HG03342 (cell line): ENCODE data around the gene CKS1B.

ENCODE experiments used
- ATAC-seq: cut with Tn5 transposase; IDR thresholded peaks from one replicate; pipeline ENCODE4 v1.9.1; 2021; ENCODE audit warnings: mild to moderate bottlenecking, moderate library complexity; ENCODE audit not compliant: unreplicated experiment

CKS1B gene

DNA sequence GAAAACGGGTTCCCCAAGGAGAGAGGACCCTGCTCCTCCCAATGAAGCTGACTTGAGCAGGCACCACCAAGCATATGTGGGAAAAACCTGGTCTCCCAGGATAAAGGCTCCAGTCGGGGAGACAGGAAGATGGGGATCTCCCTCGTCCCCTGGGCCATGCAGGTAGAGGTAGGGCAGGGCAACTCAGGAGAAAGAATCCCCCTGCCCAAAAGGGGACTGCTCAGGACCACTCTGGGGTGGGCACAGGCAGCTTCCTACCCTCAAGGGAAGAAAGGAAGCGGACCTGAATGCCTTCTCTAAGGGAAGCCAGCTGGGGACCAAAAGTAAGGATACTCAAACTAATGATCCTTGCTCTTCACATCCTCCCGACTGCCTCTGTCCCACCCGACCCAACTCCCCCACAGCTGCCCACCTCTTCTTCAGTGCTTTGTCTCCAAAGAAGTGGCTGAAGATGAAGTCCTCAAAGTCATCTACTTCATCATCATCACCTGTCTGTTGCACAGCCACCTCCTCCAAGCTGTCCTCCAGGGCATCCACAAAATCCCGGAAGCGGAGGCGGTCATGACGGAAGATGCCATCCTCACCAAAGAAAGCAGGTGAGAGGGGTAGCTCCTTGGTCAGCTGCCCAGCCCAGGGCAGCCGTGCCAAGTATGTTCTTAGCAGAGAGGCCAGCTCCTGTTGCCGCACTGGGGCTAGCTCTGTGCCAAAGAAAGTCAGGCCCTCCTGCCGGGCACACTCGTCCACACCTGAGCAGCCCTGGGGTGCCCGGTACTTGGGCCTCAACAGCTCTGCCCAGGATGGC, 29.1 kb upstream of the CKS1B start:
- no peak for ATAC-seq

DNA sequence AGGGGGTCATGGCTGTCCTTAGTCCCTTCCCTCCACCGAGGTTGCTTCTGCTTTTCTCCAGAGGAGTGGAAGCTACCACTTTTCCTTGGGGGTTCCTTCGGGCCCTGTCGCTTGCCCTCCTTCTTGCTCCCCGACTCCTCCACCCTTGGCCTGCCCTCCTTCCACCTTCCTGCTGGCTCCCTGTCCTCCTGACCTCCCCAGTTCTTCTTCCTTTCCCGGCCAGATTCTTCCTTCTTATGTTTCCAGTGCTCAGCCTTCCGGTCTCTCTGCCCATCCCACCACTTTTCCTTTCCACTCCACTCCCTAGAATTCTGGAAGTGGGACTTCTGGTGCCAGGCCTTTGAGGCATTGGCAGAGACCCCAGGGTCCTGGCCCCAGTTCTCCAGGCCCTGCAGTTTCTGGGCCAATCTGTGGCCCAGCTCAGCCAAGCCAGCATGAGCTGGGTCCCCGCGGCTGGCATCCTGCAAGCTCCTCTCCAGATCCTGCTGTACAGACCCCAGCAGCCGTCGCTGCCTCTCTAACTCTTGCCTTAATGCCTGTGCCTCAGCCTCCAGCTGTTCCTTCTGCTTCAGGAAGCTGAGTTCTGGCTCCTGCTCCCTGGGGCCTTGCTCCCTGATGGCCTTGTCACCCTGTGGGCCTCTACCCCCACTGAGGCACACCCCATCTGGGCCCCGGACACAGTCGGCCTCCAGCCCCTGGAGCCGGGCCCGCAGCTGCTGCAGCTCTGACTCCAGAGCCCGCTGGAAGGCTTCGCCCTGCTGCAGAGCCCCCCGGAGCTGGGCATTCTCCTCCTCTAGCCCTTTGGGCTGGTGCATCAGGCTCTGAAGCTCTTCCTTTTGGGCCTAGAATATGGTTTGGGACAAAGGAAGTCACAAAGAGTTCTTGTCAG, 28.3 kb upstream of the CKS1B start:
- ATAC-seq, result no peak

DNA sequence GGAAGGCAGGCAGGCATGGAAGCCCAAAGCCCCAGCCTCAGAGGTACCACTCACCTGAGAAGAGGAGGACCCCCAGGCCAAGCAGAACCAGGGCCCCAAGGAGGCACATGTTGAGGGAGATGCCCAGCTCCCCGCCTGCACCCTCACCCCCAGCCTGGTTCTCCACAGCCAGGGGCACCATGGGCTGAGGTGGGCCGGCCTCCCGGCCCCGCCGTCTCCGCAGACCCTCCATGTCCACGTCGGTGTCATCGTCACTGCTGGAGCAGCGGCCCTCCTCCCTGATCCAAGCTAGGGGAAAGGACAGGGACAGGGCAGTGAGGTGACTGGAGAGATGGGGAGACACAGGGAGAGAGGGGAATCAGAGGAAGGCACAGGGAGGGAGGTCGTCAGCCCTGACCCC, 26.4 kb upstream of the CKS1B start:
- no peak for ATAC-seq

DNA sequence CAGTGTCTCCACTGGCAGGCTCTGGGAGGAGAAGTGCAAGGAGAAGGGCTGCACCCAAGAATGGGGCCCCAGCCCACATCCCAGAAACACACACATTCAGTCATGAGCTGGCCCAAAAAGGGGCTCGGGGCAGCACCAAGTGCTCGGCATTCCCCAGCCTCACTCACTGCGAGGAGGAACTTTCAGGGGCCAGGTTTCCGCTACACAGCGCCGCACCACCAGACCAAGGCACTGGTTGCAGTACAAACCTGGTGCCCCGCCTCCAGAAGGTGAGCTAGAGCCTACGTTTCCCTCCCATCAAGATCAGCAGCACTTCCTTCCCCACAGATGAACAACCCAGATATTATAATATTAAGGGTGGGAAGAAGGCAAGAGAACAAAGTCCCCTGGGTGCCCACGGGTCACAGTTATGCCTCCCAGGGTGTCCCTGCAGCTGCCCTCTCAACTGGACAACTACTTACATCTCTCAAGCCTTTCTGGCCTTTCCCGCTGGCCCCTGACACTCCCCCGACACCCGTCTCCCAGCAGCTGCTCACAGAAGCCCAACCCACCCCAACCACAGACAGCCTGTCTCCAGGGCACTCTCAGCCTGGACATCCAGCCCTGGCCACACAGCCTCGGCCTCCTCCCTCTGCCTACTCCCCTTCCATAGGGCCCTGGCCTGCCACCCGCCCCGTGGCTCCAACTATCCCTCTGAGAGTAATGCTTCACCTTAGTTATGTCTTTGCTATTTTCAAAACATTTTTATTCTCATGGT, 22.4 kb upstream of the CKS1B start:
- no peak for ATAC-seq

DNA sequence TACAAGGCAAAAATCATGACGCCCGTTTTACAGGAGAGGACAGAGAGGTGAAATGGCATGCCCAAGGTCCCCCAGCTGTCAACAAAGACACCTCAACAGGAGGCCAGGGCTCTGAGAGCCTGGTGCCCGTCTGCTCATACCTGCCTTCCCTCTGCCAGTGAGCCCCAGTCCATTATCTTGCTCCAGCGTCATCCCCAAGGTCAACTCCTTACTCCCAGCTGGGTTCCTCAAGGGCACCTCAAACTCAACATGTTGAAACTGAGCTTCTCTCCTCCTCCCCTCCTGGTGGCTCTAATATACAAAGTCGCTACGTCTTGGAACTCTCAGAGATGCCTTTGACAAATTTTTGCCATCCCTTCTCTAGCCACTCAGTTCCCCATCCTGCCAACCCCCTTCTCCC, 21.8 kb upstream of the CKS1B start:
- no peak for ATAC-seq

DNA sequence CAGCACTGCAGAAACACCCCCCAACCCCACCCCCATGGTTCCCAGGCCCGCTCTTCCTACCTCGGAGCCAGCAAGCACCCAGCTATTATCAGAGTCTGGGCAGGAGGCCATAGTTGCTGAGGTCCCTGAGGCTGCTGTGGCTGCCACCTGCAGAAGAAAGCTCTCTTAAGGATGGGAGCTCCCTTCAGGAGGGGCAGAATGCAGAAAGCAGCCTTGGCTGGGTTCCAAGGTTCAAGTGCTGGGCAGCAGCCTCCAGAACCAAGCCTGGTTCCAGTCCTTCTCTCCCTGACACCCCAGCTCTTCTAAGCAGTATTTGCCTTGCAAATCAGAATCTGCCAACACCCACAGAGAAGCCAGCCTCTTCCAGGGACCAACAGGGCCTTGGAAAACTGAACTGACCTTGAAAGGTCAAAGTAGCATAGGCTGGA, 20.9 kb upstream of the CKS1B start:
- ATAC-seq, result no peak

DNA sequence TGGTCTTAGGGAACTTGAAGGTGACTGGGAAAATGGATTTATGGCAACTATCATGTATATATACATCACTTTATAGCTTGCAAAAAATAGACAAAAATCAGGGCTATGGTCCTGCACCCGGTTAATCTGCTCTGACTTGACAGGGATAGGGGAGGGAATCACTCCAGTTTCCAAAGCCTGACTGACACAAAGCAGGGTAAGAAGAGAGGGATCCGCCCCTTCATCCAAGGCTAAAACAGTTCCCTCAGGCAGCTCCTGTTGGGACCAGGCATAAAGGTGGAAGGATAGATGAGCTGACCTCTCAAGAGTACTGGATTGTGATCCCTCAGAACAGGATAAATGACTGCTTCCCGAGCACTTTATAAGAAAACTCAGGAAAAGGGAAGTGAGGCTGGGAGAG, 19.9 kb upstream of the CKS1B start:
- ATAC-seq, result no peak

DNA sequence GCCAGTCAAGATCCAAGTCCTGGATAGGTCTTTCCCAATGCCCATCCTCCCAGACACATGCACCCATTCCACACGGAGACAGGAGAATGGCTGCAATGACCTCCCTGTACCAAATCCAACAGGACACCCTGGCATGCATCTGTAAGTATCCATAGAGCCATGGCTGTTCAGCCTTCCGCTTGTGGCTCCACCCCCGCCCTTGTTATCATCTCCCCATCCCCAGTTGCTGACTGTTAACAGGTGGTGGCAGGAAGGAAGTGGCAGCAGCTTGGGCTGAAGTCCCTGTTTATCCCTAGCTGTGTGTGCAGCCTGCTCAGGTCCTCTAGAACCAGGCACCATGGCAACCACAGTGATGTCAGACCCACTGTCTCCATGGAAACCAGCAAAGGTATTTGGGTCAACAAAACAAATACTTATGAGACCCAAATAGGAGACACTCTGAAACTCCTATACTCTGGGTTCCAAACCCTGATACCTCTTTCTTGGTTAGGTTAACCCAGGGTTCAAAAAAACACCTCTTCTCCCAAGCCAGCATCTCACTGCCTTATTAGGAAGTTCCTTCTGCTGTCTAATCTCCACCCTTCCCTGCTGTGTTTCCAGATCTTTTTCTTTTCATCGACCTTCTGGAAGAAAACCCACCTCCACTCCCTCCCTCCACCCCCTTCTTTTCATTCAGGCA, 19.3 kb upstream of the CKS1B start:
- peak; percentile 62 for ATAC-seq

DNA sequence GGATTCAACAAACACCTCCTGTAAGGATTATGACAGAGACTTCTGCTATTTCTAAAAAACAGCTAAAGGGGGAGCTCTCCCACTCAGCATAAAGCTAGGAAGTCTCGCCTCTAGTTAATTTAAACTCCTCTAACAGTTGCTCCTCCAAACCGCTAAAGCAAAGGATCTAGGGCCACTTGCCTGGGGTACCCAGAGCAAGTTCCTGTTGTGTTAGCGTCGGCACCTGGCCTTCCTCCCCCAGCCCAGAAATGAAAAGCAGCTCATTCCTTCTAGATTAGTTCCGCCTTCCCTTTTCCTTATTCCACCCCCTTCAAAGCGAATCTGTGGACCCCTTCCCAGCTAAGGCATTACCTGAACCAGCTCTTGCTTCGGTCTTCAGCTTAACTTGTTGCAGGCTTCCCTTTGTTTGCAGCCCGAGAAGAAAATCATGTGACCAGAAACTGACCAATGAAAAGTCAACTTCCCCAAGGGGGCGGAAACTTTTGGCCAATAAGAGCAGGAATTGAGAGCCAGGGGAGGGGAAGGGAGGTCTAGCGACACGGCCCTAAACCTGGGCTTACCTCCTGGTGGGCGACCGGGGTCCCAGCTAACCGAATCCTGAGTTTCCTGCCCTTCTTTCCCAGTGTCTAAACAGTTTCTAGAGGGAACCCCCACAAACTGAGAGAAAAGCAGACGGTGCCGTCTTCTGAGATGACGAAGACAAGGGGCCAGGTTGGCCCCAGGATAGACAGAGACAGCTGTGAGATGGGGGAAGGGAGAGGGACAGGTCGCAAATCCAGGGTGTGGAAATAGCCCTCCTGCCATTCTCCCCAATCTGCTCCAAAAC, 18.6 kb upstream of the CKS1B start, which contains the start of gene PBXIP1:
TSS of gene PBXIP1 (minus strand) at position 382 of the 826 bp plus-strand sequence. CDS start 2,378 bp downstream, outside the sequence.
- peak; percentile 46 for ATAC-seq

DNA sequence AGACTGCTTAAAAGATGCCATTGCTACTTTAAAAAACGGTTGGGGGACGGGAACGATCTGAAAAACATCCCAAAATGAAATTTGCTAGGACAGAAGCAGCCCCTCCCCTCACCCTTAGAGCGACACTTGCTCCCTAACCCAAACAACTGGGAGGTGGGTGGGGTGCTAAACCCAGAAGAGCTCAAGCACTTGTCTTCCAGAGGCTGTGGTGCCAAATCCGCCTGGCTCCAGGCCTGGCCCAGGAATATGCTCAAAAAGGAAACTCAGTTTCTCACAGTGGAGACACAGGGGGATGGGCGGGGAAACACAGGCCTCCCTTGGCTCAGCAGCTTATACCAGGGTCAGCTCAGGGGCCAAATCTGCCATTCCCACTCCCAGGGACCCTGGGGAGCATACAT, 17.9 kb upstream of the CKS1B start:
- ATAC-seq, result no peak

DNA sequence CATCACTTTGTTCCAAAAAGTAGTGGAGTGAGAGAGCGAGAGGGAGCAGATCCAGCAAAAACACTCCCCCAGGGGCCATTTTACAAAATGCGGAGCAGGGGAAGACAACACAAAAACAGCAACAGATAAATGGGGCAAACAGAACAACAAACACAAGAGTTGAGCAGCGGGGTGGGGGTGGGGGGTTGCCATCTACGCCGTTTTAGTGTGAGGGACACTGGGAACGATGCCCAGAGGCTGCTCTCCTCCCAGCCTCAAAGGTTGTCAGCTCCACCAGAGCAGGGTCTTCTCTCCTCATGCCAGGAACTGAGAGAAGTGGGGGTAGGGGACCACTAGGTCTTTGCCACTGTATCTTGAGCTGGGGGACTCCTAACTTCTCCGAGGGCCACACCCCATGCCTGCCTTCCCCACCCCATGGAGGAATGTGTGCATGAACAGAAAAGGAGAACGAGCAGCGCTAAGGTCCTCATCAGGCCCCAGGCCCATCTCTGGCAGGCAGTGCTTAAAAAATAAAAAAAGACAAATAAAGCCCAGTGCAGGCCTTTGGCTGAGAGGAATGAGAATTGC, 17.3 kb upstream of the CKS1B start:
- ATAC-seq, result no peak

DNA sequence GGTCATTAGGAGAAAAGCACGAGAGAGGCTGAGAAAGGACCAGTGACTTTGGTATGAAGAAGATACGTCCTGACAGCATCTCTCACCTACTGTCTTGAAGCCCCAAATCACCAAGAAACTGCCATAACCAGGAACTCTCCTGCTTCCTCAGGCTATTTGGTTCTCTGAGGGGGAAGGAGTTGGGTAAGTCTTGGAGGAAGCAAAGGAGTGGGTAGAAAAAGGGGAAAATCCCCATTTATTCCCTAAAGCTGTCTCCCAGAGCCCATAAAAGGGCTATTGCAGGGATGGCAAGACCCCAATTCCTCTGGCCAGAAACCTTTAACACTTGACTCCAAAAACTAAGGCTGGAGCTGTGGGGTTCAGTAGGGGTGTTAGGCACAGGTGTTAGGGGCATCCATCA, 16.4 kb upstream of the CKS1B start:
- ATAC-seq, result no peak

DNA sequence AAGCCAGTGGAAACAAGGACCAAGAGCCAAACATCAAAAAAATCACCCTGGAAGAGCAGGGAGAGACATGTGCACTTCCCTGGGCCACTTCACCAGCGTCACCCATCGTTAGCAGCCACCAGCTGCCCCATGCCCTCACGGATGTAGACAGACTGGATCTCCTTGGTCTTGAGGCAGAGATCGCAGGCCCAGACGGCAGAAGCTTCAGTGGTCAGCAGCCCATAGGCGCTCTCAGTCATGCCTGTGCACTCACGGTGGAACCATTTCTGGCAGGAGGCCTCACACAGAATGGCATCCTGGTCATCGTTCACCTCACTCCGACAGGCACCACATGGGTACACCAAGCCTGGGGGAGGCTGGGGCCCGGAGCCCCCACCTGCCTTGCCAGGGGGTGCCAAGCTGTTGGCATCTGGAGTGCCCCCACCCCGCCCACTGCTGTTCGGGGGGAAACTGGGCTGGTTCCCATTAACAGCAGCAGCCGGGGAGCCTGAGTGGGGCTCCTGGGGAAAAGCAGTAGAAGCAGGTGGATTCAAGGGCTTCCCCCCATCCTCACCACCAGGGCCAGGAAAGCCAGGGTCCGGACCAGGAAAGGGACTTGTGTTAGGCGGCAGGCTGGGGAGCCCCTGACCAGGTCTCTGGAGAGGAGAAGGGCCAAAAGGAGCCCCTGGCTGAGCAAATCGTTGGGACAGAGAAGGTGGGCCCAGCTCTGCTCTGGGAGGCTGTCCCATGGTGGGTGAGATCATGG, 15.6 kb upstream of the CKS1B start:
- no peak for ATAC-seq

DNA sequence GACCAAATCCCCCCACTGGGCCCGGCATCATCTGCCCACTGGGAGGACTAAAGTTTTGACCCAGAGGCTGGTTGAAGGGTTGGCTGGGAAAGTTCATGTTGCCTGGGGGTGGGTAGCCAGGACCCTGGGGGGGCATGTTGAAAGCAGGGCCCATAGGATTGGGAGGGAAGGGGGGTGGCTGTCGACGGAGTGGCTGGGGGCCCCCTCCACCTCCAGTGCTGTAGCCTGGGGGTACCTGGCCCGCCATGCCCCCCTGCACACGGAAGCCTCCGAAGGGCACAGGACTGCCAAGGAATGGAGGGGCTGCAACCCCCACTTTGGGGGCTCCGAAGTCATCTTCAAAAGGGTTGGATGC, 15.1 kb upstream of the CKS1B start:
- ATAC-seq, result no peak

DNA sequence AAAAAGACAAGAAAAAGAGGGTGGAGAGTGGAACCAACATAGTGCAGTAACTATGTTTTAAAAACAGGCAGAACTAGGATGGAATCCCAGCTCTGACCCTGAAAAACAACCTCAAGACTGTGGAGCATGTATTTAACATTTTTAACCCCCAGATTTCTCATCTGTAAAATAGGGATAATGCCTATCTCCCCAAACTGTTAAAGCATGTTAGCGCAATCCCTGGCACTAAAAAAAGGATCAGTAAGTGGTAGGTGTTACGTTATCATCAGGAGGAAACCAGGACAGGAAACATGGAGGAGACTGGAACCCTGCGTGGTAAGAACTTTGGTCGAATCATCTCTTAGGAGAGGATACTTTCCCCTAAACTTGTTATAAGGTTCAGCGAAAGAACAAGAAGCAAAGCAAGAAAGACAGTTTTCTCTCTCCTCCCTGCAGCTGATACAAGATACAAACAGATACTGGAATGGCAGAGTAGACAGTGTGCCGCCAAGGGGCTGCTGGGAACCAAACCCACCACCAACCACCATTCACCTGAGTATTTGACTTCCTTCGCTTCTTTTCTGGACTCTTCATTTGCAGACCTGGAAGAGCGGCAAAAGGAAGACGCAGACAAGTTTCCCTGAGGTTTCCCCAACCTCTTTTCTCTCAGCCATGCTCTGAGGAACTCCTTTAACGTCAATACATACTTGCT, 13.9 kb upstream of the CKS1B start:
- no peak for ATAC-seq

DNA sequence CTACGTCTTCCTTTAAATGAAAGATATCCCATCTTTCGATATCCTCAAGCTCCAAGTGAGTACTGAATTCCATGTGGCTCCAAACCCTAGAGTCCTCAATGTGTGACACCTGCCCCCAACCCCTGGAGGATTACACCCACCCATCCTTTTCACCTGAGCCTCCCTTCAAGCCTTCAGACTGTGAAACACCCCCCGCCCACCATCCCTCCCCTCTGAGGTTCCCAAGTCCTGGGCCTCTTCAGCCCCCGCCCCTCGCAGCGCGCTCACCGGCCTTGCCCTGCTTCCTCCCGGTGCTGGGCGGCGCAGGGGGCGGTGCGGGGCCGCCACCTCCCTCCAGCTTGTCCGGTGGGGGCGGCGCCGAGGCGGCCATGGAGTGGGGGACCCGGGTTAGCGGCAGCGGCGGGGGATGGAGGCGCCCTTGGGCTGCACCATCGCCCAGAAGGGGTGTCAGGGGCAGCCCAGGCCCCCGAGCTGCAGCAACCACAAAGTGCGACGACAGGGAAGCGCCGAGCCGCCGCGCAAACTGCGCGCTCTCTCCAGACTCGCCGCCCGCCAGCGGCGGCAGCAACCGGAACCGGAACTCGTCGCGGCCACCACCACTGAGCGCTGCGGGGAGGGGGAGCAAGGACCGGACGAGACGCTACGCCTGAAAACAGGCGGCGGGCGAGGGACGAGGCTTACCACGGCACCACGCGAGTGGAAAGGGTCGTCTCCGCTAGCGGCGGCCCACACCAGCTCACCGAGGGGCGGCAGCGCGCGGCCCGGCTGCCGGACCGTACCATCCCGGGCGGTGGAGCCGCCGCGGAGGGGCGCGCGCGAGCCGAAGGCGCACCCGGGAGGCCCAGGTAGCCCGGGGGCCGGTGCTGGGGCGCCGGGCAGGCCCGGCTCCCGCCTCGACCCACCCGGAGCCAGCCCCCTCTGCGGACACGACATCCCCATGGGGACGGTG, 13.0 kb upstream of the CKS1B start, which contains the start of gene PYGO2:
TSS of gene PYGO2 (minus strand) at position 576 of the 949 bp plus-strand sequence. CDS start at position 370, 206 bp downstream.
- ATAC-seq, result peak; percentile 61

DNA sequence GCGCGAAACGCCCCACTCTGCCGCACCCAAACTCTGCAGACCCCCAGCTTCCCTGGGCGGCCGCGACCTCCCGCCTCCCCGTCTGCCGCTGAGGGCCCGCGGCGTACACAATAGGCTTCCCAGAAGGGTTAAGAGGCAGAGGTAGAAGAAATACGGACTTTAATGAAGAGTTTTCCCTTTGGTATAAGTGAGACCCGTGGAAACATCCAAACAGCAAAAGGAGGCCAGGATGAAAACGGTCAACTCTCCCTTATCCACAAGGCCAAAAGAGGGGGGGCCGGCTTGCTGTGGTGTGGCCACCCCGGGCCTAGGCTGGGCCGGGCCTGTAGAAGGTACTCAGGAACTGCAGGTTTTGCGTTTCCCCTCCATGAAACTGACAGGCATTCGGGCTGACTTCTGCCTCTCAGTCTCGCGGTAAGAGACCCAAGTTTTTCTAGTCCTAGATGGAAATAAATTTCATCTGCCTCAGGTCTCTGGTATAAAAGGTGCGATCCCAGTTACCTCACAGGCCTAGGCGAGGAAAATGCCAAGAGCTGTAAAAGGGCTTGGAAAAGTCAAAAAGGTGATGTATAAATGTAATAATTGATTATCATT, 12.2 kb upstream of the CKS1B start:
- peak; percentile 11 for ATAC-seq
